ENCODE results near the gene ETV6.

DNA sequence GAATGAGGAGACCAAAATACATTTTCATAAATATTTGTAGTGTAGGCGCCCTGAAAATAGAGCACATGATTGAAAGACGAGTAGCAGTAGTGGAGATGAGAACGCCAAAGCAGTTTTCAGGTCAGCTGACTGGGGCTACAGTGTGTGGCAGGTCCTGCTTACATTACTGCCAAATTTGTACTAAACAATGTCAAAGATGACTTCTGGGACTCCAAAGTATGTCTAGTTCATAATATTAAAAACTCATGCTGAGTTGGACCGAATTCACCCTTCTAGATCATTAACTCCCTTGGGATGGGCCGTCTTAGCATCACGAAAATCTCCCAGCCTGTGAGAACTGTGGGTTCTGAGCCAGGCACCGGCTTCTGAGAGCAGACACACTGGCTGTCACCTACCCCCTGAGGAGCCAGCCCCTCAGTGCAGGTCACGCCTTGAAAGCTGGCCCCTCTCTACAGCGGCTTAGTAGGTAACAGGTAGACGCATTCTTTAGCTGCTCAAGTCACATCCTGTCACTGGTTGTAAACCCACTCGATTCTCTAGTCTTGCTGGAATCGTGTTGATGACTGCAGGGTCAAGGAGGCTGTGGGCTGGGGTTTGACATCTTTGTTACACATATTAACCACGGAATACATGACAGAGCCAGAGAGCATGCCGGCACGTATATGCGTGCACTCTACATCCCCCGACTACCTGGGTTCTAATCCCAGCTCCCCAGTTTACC, 210.4 kb downstream of the ETV6 start:
- TF ChIP-seq, protein P1, sequence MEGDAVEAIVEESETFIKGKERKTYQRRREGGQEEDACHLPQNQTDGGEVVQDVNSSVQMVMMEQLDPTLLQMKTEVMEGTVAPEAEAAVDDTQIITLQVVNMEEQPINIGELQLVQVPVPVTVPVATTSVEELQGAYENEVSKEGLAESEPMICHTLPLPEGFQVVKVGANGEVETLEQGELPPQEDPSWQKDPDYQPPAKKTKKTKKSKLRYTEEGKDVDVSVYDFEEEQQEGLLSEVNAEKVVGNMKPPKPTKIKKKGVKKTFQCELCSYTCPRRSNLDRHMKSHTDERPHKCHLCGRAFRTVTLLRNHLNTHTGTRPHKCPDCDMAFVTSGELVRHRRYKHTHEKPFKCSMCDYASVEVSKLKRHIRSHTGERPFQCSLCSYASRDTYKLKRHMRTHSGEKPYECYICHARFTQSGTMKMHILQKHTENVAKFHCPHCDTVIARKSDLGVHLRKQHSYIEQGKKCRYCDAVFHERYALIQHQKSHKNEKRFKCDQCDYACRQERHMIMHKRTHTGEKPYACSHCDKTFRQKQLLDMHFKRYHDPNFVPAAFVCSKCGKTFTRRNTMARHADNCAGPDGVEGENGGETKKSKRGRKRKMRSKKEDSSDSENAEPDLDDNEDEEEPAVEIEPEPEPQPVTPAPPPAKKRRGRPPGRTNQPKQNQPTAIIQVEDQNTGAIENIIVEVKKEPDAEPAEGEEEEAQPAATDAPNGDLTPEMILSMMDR (IDR thresholded peaks at IDR 0.05): no peak
- TF ChIP-seq POLR2A (IDR thresholded peaks at IDR 0.05): no peak

Measured in lower leg skin (tissue), 3 donors.